Stimulated activated naive B cell treated with anti-CD40 and anti-IgM and Interleukin-4, amounts not matched to agents 10 μg/mL and 1 μg/mL and 100 μg/mL, for 72 hours (primary cell): ENCODE measurements around the gene C7orf33.
A peak's percentile ranks its signal among the peaks of the same experiment; 100 is the strongest.

Source experiments
- ATAC-seq, 2 donors: fragments of 150-1000 bp; cut with Tn5 transposase; replicated peaks; 2 replicates each; pipeline ENCODE4 v1.10.0; 2021; ENCODE audit warnings: moderate library complexity in 1 of 2
- DNase-seq: peaks from one replicate; pipeline ENCODE4 v3.0.0; 2021
- H3K27ac Mint-ChIP-seq: one replicate; pipeline ENCODE4 v1.8.0; 2022; ENCODE audit warnings: mild to moderate bottlenecking, mixed read lengths
- H3K27me3 Mint-ChIP-seq, 2 donors: one replicate each; pipeline ENCODE4 v1.8.0; 2022; ENCODE audit warnings: mixed read lengths in 2 of 2
- H3K36me3 Mint-ChIP-seq, 2 donors: one replicate each; pipeline ENCODE4 v1.8.0; 2022; ENCODE audit warnings: mixed read lengths in 2 of 2, mild to moderate bottlenecking in 1 of 2
- H3K4me1 Mint-ChIP-seq, 2 donors: one replicate each; pipeline ENCODE4 v1.8.0; 2022; ENCODE audit warnings: mixed read lengths in 2 of 2, mild to moderate bottlenecking in 1 of 2
- H3K4me3 Mint-ChIP-seq, 2 donors: one replicate each; pipeline ENCODE4 v1.8.0; 2022; ENCODE audit warnings: mild to moderate bottlenecking in 2 of 2, mixed read lengths in 2 of 2, moderate library complexity in 1 of 2
- H3K9me3 Mint-ChIP-seq, 2 donors: one replicate each; pipeline ENCODE4 v1.8.0; 2022; ENCODE audit warnings: mixed read lengths in 2 of 2, mild to moderate bottlenecking in 1 of 2

Gene C7orf33

DNA sequence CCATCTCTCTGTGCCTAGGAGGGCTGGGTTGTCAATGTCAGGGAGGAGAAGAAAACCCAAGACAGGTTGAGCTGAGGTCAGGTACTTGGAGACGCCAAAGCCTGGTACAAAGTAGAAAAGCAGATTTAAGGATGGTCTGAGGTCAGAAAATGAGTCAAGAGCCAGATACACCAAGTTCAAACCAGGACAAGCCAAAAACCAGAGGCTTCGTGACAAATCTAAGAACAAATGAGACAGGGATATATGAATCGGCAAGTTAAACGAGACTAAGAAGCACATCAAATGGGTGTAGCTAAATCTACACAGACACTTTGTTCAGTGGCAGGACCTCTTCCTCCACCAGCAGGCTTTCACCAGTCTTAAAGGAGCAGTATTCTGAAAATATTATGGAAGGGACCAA lies 34.2 kb downstream of the C7orf33 start:
- H3K9me3 Mint-ChIP-seq, result no peaks in the 10 kb centered on the region
- no peak overlapping the region for H3K4me3 Mint-ChIP-seq
- peaks cover 14 to 37% of the 10 kb centered on the region in 2 donors for H3K4me1 Mint-ChIP-seq
- H3K36me3 Mint-ChIP-seq, result no peaks in the 10 kb centered on the region
- no peak for DNase-seq
- ATAC-seq, result no peak
- no peak overlapping the region for H3K27ac Mint-ChIP-seq
- H3K27me3 Mint-ChIP-seq, result peaks cover 0 to 15% of the 10 kb centered on the region in 2 donors

DNA sequence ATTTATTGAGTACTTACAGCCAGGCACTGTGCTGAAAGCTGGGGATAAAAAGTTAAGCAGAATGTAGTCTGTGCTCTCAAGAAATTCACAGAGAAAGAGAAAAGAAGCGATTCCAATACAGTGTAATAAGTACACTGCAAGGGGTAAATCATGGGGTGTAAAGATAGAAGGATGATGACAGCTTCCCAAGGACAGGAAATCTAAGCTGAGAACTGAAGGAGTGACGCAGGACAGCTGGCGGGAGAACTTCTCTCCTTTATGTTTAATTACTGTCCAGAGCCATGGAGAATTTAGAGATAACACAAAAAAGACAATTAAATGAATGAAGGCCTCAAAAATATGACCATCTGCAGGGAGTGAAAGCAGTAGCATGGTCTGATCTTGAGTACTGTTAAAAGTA lies 34.8 kb downstream of the C7orf33 start:
- Mint-ChIP-seq H3K9me3 (peaks cover 0 to 3% of the 10 kb centered on the region in 2 donors), H3K4me1 (peaks cover 19 to 42% of the 10 kb centered on the region in 2 donors), H3K36me3 (no peaks in the 10 kb centered on the region), H3K27ac (no peak overlapping the region), H3K27me3 (peaks cover 0 to 15% of the 10 kb centered on the region in 2 donors), H3K4me3 (no peak overlapping the region)
- ATAC-seq, result no peak
- DNase-seq, result no peak

DNA sequence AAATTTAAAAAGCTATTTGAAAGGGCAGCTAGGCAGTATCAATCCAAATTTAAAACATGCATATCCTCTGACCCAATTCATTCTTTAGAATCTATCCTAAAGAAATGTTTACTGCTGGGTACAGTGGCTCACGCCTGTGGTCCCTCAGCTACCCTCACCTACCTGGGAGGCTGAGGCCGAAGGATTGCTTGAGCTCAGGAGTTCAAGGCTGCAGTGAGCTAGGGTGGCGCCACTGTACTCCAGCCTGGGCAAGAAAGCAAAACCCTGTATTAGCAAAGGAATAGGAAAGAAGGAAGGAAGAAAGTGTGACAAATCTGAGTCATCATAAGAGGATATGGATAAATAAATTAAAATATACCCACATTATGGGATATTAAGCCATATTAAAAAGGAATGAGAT lies 36.3 kb downstream of the C7orf33 start:
- DNase-seq (no peak), ATAC-seq (no peak)
- H3K4me1 Mint-ChIP-seq, result peaks cover 13 to 29% of the 10 kb centered on the region in 2 donors
- H3K9me3 Mint-ChIP-seq, result peaks cover 0 to 3% of the 10 kb centered on the region in 2 donors
- H3K4me3 Mint-ChIP-seq, result no peak overlapping the region
- H3K36me3 Mint-ChIP-seq, result no peaks in the 10 kb centered on the region
- H3K27ac Mint-ChIP-seq, result no peak overlapping the region
- peaks cover under 1 to 1% of the 10 kb centered on the region in 2 donors for H3K27me3 Mint-ChIP-seq

DNA sequence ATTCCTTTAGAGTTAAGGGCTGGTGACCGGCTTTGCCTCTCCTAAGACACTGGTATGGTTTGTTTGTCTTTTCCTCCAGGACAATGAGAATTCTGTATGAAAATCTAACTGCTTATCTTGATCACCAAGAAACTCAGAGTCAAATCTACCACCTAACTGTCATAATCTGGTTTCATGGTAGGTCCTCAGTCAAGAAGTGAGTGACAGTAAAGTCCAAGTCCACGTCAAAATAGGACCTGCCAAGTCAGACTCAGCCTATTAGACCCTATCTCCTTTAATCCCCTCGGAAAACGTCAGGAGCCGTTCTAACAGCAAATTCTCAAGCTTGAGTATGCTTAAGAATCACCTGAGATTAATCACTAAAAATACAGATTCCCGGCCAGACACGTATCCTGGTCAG lies 37.4 kb downstream of the C7orf33 start:
- DNase-seq, result no peak
- peaks cover 14 to 38% of the 10 kb centered on the region in 2 donors for H3K4me1 Mint-ChIP-seq
- H3K4me3 Mint-ChIP-seq, result no peak overlapping the region
- H3K9me3 Mint-ChIP-seq, result peaks cover 0 to 5% of the 10 kb centered on the region in 2 donors
- no peaks in the 10 kb centered on the region for H3K36me3 Mint-ChIP-seq
- H3K27me3 Mint-ChIP-seq, result peaks cover 0 to 6% of the 10 kb centered on the region in 2 donors
- no peak for ATAC-seq
- H3K27ac Mint-ChIP-seq, result no peak overlapping the region

DNA sequence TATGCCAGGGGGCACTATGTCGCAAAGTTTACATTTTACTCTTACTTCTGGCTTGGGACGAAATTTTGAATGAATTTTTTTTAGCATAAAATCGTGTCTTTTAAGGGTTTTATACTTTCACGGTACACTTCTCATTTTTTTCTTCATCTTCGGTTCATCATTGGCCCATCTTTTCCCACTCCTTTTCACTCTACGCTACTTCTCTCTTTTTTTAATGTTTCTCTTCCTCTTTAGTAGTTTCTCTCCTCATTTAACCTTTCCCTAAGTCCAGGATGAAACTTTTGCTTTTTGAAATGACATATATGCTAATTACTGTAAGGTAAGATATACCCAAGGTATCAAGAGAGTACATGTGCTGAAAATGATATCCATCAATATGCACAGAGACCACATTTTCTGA lies 39.5 kb downstream of the C7orf33 start:
- Mint-ChIP-seq H3K27me3 (peaks cover 0 to 6% of the 10 kb centered on the region in 2 donors), H3K4me1 (peaks cover 22 to 46% of the 10 kb centered on the region in 2 donors), H3K27ac (no peak overlapping the region), H3K36me3 (peaks cover 0 to 1% of the 10 kb centered on the region in 2 donors), H3K4me3 (peak overlapping the region; percentile 5 to 36), H3K9me3 (peaks cover 0 to 5% of the 10 kb centered on the region in 2 donors)
- ATAC-seq, result peak; percentile 63 to 72
- DNase-seq, result no peak

DNA sequence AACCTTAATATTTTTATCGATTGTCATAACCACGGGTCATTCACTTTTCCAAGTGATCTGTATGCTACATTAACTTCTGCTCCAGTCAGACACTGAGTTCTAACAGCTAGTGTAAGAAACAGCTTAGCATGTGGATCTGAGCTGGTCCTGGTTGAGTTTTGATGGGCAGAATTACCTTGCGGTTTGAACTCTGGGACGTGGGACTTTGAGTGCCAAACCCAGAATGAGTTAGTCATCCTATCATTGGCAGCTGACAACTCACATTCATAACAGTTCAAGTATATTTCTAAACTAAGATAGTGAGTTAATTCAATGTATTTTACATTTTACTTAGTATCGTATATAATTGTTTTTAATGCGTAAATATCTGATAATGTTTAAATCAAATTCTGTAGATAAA lies 43.2 kb downstream of the C7orf33 start:
- Mint-ChIP-seq H3K4me3 (no peak overlapping the region), H3K4me1 (peaks cover 21 to 32% of the 10 kb centered on the region in 2 donors), H3K9me3 (peaks cover 0 to 5% of the 10 kb centered on the region in 2 donors), H3K27me3 (peaks cover 4 to 6% of the 10 kb centered on the region in 2 donors), H3K36me3 (peaks cover 0 to 1% of the 10 kb centered on the region in 2 donors), H3K27ac (peak overlapping the region; percentile 32)
- peak in 1 of 2 donors; percentile 13 for ATAC-seq
- DNase-seq, result no peak

DNA sequence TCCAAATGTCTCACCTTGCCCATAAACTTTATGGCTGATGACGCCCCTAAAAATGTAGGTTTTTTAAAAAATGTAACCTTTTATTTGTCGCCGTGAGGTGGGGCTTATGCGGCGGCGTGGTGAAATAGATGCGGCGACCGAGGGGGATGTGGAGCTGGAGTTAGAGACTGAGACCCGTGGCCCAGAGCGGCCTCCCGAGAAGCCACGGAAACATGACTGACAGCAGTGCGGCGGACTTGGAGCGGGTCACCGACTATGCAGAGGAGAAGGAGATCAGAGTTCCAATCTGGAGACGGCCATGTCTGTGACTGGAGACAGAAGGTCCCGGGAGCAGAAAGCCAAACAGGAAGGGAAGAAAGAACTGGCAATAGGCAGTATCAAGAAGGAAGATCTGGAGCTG lies 46.5 kb downstream of the C7orf33 start:
- peaks cover 1 to 5% of the 10 kb centered on the region in 2 donors for H3K9me3 Mint-ChIP-seq
- H3K36me3 Mint-ChIP-seq, result peaks cover 0 to 1% of the 10 kb centered on the region in 2 donors
- H3K4me1 Mint-ChIP-seq, result peaks cover 8 to 14% of the 10 kb centered on the region in 2 donors
- no peak for DNase-seq
- H3K4me3 Mint-ChIP-seq, result no peak overlapping the region
- H3K27ac Mint-ChIP-seq, result no peak overlapping the region
- no peak for ATAC-seq
- peaks cover 2 to 7% of the 10 kb centered on the region in 2 donors for H3K27me3 Mint-ChIP-seq

DNA sequence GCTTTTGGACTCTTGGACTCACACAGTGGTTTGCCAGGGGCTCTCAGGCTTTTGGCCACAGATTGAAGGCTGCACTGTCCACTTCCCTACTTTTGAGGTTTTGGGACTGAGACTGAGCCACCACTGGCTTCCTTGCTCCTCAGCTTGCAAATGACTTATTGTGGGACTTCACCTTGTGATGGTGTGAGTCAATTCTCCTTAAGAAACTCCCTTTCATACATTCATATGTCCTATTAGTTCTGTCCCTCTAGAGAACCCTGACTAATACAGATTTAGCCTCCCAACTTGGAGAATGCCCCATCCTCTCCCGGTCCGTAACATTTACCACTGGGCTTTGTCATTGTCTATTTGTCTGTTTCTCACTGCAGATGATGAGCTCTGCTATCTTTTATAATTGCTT lies 55.3 kb downstream of the C7orf33 start:
- no peak for DNase-seq
- Mint-ChIP-seq H3K4me1 (peaks cover 0 to 5% of the 10 kb centered on the region in 2 donors), H3K36me3 (no peaks in the 10 kb centered on the region), H3K27me3 (peaks cover 7 to 25% of the 10 kb centered on the region in 2 donors), H3K9me3 (no peaks in the 10 kb centered on the region), H3K27ac (no peak overlapping the region), H3K4me3 (no peak overlapping the region)
- ATAC-seq, result peak in 1 of 2 donors; percentile 67

DNA sequence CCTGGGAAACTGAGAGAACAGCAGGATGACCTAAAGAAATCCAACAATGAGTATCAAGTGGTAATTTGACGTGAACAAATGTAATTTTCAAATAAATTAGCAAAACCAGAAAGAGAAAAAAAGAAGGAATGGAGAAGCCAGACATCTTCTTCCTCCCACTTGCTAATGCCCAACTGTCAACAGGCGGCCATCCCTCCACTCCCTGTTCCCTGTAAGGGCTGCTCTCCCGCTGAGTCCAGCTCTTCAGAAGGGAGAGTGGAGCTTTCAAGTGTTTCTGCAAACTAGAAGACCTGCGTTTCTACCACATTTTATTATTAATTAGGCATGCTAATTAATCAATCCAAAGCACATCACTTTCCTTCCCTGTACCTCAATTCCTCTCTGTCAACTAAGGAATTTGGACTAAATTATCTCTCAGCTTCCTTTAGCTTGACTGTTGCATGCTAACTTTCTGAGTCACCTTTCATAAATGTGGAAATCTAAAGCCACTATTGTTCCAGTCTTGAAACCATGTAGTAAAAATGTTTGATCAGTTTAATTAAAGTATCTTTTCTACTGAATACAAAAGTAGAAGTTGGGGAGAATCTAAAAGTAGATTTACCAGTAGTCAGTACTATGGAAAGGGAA lies 59.8 kb downstream of the C7orf33 start:
- peaks cover 3 to 23% of the 10 kb centered on the region in 2 donors for H3K27me3 Mint-ChIP-seq
- no peaks in the 10 kb centered on the region for H3K9me3 Mint-ChIP-seq
- H3K36me3 Mint-ChIP-seq, result no peaks in the 10 kb centered on the region
- no peak overlapping the region for H3K4me3 Mint-ChIP-seq
- DNase-seq (no peak), ATAC-seq (no peak)
- peaks cover 0 to 5% of the 10 kb centered on the region in 2 donors for H3K4me1 Mint-ChIP-seq
- no peak overlapping the region for H3K27ac Mint-ChIP-seq

DNA sequence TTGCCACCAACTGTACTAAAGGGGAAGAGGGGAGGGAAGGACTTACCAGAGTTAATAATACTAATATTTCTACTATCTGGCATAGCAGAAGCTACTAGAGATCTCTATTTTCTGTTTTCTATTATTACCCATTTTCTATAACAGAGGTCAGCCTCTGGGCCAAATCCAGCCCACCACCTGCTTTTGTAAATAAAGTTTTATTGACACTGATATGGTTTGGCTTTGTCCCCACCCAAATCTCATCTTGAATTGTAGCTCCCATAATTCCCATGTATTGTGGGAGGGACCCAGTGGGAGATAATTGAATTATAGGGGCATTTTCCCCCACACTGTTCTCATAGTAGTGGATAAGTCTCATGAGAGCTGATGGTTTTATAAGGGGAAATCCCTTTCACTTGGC lies 62.2 kb downstream of the C7orf33 start:
- Mint-ChIP-seq H3K27ac (no peak overlapping the region), H3K36me3 (no peaks in the 10 kb centered on the region), H3K27me3 (peaks cover 0 to 23% of the 10 kb centered on the region in 2 donors), H3K4me3 (no peak overlapping the region), H3K4me1 (no peaks in the 10 kb centered on the region), H3K9me3 (no peaks in the 10 kb centered on the region)
- ATAC-seq (no peak), DNase-seq (no peak)

DNA sequence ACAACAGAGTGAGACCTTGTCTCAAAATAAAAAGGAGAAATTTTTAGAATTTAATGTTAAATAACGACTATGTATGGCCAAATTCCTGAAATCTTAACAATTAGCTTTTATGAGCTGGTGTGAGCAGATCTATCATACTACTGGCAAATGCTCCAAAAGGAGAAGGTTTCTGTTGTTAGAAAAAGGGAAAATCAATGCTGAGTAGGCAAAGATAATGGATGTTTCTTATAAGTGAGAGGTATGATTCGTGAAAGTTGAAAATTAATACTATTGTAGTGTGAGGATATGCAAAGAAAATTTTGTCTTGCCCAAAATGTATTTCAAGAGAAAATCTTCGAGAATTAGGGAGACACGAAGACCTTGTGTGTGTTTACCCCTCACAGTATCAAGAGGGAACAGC lies 67.4 kb downstream of the C7orf33 start:
- Mint-ChIP-seq H3K9me3 (no peaks in the 10 kb centered on the region), H3K27ac (no peak overlapping the region)

DNA sequence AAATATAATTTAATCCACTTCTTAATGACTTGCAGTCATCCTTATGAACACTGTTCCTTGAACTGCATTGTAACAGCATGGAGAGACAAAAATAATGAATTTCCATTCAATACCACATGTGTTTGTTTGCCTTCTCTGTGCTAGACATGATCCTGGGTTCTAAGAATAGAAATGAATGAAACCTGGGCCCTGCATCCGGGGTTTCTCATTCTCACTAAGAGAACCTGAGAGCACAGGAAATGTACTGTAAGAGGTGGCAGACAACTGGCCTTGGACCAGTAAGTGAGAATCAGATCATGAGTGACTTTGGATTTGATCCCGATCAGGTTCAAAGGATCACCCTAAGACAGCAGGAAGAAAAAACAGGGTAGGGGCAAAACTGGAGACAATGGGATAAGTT lies 70.9 kb downstream of the C7orf33 start:
- Mint-ChIP-seq H3K4me3 (no peak overlapping the region), H3K27ac (no peak overlapping the region)
- no peak for ATAC-seq

More for the DNA sequence above, 67.4 kb downstream of the C7orf33 start:
- H3K4me3 Mint-ChIP-seq, result no peak overlapping the region
- no peaks in the 10 kb centered on the region for H3K36me3 Mint-ChIP-seq
- DNase-seq (no peak), ATAC-seq (no peak)
- no peaks in the 10 kb centered on the region for H3K27me3 Mint-ChIP-seq
- H3K4me1 Mint-ChIP-seq, result no peaks in the 10 kb centered on the region

DNA sequence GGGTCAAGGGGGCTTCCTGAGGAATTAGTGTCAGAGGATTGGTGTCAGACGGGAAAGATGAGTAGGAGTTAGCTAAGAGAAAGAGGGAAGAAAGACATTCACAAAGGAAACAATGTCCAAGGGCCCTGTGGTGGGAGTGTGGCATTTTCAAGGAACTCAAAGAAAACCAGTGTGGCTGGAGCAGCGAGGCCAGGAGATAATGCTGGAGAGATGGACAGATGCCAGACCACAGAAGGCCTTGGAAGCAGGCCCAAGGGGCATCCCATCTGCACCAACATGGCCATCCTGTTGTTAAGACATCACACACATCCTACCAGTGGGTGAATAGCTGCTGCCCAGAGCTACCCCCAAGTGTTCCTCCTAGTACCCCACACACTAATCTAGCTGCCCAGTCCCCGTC lies 72.1 kb downstream of the C7orf33 start:
- Mint-ChIP-seq H3K27ac (no peak overlapping the region), H3K27me3 (peaks cover 3 to 4% of the 10 kb centered on the region in 2 donors), H3K4me3 (no peak overlapping the region), H3K4me1 (peaks cover 0 to 5% of the 10 kb centered on the region in 2 donors), H3K9me3 (peaks cover under 1 to 1% of the 10 kb centered on the region in 2 donors), H3K36me3 (no peaks in the 10 kb centered on the region)
- DNase-seq (no peak), ATAC-seq (no peak)

More for the DNA sequence above, 70.9 kb downstream of the C7orf33 start:
- no peaks in the 10 kb centered on the region for H3K36me3 Mint-ChIP-seq
- no peak for DNase-seq
- H3K9me3 Mint-ChIP-seq, result no peaks in the 10 kb centered on the region
- no peaks in the 10 kb centered on the region for H3K4me1 Mint-ChIP-seq
- peaks cover 3 to 4% of the 10 kb centered on the region in 2 donors for H3K27me3 Mint-ChIP-seq

DNA sequence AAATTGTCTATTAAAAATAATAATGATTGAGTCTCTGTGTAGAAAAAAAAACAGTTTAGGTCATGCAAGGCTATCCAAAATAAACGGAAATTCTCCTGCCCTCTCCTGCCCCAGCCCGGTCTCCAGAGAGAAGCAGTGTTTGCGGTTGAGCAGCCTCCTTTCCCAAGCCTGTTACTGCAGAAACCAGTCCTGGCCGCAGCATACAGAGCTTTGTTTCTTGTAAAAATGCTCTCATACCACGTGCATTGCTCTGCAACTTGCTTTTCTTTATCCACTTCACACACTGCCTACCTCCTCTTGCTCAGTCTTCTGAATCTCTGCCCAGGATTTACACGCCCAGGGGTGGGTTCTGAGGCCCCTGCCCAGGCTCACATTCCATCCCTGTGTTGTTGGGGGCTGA lies 73.8 kb downstream of the C7orf33 start:
- H3K4me1 Mint-ChIP-seq, result peaks cover 0 to 5% of the 10 kb centered on the region in 2 donors
- no peak overlapping the region for H3K4me3 Mint-ChIP-seq
- no peak for ATAC-seq
- DNase-seq, result no peak
- peaks cover 7 to 9% of the 10 kb centered on the region in 2 donors for H3K27me3 Mint-ChIP-seq
- no peaks in the 10 kb centered on the region for H3K36me3 Mint-ChIP-seq
- no peak overlapping the region for H3K27ac Mint-ChIP-seq
- peaks cover 1 to 4% of the 10 kb centered on the region in 2 donors for H3K9me3 Mint-ChIP-seq

DNA sequence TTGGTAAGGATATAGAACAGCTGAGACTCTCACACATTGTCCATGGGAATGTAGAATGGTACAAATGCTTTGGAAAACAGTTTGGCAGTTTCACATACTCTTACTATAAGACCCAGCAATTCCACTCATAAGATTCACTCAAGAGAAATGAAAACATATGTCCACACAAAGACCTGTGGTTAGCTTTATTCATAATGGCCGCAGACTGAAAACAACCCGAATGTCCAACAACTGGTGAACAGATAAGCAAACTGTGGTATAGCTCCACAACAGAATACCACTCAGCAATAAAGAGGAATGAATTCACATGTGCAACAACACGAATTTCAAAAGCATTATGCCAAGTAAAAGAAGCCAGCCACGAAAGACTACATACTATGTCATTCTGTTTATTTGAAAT lies 74.7 kb downstream of the C7orf33 start:
- H3K4me1 Mint-ChIP-seq, result peaks cover 0 to 5% of the 10 kb centered on the region in 2 donors
- no peak overlapping the region for H3K4me3 Mint-ChIP-seq

More for the DNA sequence above, 74.7 kb downstream of the C7orf33 start:
- H3K9me3 Mint-ChIP-seq, result peaks cover 1 to 4% of the 10 kb centered on the region in 2 donors
- DNase-seq (no peak), ATAC-seq (no peak)
- H3K36me3 Mint-ChIP-seq, result no peaks in the 10 kb centered on the region
- H3K27ac Mint-ChIP-seq, result no peak overlapping the region
- peaks cover 8 to 9% of the 10 kb centered on the region in 2 donors for H3K27me3 Mint-ChIP-seq
